ENCODE measurements around the gene DIP2B.
"Not testable (repeated sequence)": the region's sequence is repeated elsewhere in the genome, so short reads cannot be mapped to it uniquely, and the experiment has no call there.

Gene DIP2B

GRCh38 chr12:50549885-50550284, 45.1 kb downstream of the DIP2B start:
- Mint-ChIP-seq H3K27ac (no peak overlapping the region), H3K36me3 (ENCODE audit: low read depth) (peaks cover 31% of the 10 kb centered on the region), H3K4me3 (no peak overlapping the region), H3K4me1 (peaks cover 12% of the 10 kb centered on the region), H3K27me3 (ENCODE audit: low read depth, poor library complexity) (no peaks in the 10 kb centered on the region), H3K9me3 (peaks cover 3% of the 10 kb centered on the region)
- TF ChIP-seq CTCF (IDR thresholded peaks at IDR 0.05), result no peak
- DNase-seq, result no peak

DNA sequence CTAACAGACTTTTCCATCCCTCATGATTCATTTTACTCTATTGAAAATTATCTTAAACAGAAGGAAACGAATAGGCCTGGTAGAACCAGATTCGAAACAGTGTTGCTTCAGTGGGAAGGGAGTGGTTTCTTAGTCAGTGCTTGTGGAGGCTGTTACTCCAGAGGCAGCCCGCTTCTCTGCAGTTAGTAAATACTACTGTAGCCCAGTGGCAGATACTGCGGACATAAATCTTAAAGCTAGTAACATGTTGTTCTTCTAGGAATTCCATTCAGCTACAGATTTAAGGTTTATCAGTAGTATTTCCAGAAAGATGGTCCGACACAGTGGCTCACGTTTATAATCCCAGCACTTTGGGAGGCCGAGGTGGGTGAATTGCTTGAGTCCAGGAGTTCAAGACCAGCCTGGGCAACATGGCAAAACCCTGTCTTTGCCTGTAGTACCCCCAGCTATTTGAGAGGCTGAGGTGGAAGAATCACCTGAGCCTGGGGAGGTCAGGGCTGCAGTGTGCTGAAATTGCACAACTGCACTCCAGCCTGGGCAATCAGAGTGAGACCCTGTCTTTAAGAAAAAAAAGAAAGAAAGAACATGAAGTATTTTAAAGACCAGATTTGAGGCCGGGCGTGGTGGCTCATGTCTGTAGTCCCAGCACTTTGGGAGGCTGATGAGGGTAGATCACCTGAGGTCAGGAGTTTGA, 45.9 kb downstream of the DIP2B start:
- Mint-ChIP-seq H3K4me3 (no peak overlapping the region), H3K27ac (no peak overlapping the region), H3K4me1 (peaks cover 16% of the 10 kb centered on the region), H3K9me3 (peaks cover 3% of the 10 kb centered on the region), H3K27me3 (ENCODE audit: low read depth, poor library complexity) (no peaks in the 10 kb centered on the region), H3K36me3 (ENCODE audit: low read depth) (peaks cover 31% of the 10 kb centered on the region)
- no peak for TF ChIP-seq CTCF (IDR thresholded peaks at IDR 0.05)
- DNase-seq, result no peak

- Mint-ChIP-seq H3K4me1 (peaks cover 7% of the 10 kb centered on the region), H3K9me3 (peaks cover 3% of the 10 kb centered on the region), H3K27me3 (ENCODE audit: low read depth, poor library complexity) (no peaks in the 10 kb centered on the region), H3K36me3 (ENCODE audit: low read depth) (peaks cover 31% of the 10 kb centered on the region), H3K4me3 (no peak overlapping the region), H3K27ac (peak overlapping the region; percentile 45)
- DNase-seq, result no peak
- no peak for TF ChIP-seq CTCF (IDR thresholded peaks at IDR 0.05)
Measured at GRCh38 chr12:50551866-50552265, 47.1 kb downstream of the DIP2B start.

DNA sequence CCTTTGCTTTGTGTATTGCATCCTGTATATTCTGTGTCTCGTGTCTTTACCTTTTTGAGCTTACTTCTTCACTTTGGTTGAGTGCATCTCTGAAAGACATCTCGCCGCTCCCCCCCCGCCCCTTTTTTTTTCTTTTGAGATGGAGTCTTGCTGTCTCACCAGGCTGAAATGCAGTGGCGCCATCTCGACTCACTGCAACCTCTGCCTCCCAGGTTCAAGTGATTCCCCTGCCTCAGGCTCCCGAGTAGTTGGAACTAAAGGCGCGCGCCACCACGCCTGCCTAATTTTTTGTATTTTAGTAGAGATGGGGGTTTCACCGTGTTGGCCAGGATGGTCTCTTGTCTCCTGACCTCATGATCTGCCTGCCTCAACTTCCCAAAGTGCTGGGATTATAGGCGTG, 49.9 kb downstream of the DIP2B start:
- Mint-ChIP-seq H3K4me3 (no peak overlapping the region), H3K27me3 (ENCODE audit: low read depth, poor library complexity) (no peaks in the 10 kb centered on the region), H3K36me3 (ENCODE audit: low read depth) (peaks cover 58% of the 10 kb centered on the region), H3K4me1 (peaks cover 7% of the 10 kb centered on the region), H3K27ac (no peak overlapping the region), H3K9me3 (peaks cover 3% of the 10 kb centered on the region)
- TF ChIP-seq CTCF (IDR thresholded peaks at IDR 0.05), result no peak
- DNase-seq, result no peak

GRCh38 chr12:50555471-50555885, 50.7 kb downstream of the DIP2B start:
- no peak for TF ChIP-seq CTCF (IDR thresholded peaks at IDR 0.05)

GRCh38 chr12:50556273-50556672, 51.5 kb downstream of the DIP2B start:
- Mint-ChIP-seq H3K9me3 (peaks cover 3% of the 10 kb centered on the region), H3K36me3 (ENCODE audit: low read depth) (peaks cover 60% of the 10 kb centered on the region), H3K27ac (no peak overlapping the region), H3K27me3 (ENCODE audit: low read depth, poor library complexity) (no peaks in the 10 kb centered on the region), H3K4me3 (no peak overlapping the region), H3K4me1 (peaks cover 7% of the 10 kb centered on the region)
- DNase-seq, result no peak
- TF ChIP-seq CTCF (IDR thresholded peaks at IDR 0.05), result no peak

More at GRCh38 chr12:50555471-50555885, 50.7 kb downstream of the DIP2B start:
- H3K9me3 Mint-ChIP-seq, result peaks cover 3% of the 10 kb centered on the region
- no peak overlapping the region for H3K4me3 Mint-ChIP-seq
- no peaks in the 10 kb centered on the region for H3K27me3 Mint-ChIP-seq (ENCODE audit: low read depth, poor library complexity)
- H3K36me3 Mint-ChIP-seq (ENCODE audit: low read depth), result peaks cover 60% of the 10 kb centered on the region
- peak overlapping the region; percentile 14 for H3K27ac Mint-ChIP-seq
- peaks cover 7% of the 10 kb centered on the region for H3K4me1 Mint-ChIP-seq
- no peak for DNase-seq

GRCh38 chr12:50556796-50557195, 52.0 kb downstream of the DIP2B start:
- H3K36me3 Mint-ChIP-seq (ENCODE audit: low read depth), result peaks cover 55% of the 10 kb centered on the region
- not testable (repeated sequence) for H3K27me3 Mint-ChIP-seq (ENCODE audit: low read depth, poor library complexity); H3K9me3 Mint-ChIP-seq; H3K27ac Mint-ChIP-seq; H3K4me1 Mint-ChIP-seq; H3K4me3 Mint-ChIP-seq; DNase-seq
